ENCODE measurements around the gene ST3GAL2. TPM values are rescaled to one million over a fixed set of nuclear protein-coding genes. Genes with fewer than 3 reads are reported as not detected.

ST3GAL2 gene
- total RNA-seq, 1 donor from 2014 or later: 67.6 TPM

DNA sequence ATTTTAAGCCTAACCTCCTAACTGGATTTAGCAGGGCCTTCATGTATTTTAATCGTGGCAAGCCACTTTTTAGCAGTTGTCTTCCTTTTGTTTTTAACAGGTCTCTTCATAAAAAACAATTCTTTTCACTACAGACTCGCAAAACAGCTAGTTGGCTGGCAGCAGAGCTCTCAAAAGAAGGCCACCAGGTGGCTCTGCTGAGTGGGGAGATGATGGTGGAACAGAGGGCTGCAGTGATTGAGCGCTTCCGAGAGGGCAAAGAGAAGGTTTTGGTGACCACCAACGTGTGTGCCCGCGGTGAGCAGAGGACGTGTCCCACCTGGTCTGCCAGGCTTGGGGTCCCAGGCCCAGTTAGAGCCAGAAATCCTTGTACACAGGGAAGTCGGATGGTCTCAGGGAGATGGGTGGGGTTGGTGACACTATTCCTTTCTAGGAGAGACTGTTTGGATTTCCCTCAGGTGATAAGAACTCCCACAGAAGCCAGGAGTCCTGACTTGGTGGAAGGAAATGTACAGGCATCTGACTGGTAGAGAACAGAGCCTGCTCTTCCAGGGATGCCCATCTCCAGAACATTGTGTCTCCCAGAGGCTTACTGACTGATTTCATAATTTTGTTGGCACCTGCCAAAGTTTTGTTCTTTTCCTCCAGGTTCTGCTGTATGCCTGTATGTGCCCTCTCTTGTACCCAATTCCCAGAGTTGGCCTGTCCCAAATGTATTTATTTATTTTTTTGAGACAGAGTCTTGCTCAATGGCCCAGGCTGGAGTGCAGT lies 107.1 kb downstream of the ST3GAL2 start:
- TF ChIP-seq, protein P1, sequence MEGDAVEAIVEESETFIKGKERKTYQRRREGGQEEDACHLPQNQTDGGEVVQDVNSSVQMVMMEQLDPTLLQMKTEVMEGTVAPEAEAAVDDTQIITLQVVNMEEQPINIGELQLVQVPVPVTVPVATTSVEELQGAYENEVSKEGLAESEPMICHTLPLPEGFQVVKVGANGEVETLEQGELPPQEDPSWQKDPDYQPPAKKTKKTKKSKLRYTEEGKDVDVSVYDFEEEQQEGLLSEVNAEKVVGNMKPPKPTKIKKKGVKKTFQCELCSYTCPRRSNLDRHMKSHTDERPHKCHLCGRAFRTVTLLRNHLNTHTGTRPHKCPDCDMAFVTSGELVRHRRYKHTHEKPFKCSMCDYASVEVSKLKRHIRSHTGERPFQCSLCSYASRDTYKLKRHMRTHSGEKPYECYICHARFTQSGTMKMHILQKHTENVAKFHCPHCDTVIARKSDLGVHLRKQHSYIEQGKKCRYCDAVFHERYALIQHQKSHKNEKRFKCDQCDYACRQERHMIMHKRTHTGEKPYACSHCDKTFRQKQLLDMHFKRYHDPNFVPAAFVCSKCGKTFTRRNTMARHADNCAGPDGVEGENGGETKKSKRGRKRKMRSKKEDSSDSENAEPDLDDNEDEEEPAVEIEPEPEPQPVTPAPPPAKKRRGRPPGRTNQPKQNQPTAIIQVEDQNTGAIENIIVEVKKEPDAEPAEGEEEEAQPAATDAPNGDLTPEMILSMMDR (IDR thresholded peaks at IDR 0.05): peak; percentile 56
- peak overlapping the region; percentile 10 for H3K27ac Mint-ChIP-seq (ENCODE audit: unreplicated experiment)
- no peak for DNase-seq (ENCODE audit: extremely low spot score, unreplicated experiment)

DNA sequence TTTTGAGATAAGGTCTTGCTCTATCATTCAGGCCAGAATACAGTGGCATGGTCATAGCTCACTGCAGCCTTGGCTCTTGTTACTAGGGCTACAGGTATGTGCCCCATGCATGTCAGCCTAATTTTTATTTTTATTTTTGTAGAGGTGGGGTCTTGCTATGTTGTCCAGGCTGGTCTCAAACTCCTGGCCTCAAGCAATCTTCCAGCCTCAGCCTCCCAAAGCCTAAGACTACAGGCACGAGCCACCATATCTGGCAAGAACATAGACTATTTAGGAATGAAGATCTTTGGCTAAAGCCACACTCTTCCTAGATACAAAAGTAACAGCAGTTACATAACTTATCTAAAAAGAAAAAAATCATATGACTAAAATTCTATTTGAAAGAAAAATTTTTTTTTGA lies 107.8 kb downstream of the ST3GAL2 start:
- TF ChIP-seq, protein P1 (IDR thresholded peaks at IDR 0.05): no peak
- peaks cover 32% of the 10 kb centered on the region for H3K36me3 Mint-ChIP-seq (ENCODE audit: unreplicated experiment)
- DNase-seq (ENCODE audit: extremely low spot score, unreplicated experiment): no peak
- H3K9me3 Mint-ChIP-seq (ENCODE audit: unreplicated experiment): no peaks in the 10 kb centered on the region
- no peaks in the 10 kb centered on the region for H3K4me1 Mint-ChIP-seq (ENCODE audit: unreplicated experiment)
- H3K27ac Mint-ChIP-seq (ENCODE audit: unreplicated experiment): no peak overlapping the region
- H3K4me3 Mint-ChIP-seq (ENCODE audit: unreplicated experiment): no peak overlapping the region
- H3K27me3 Mint-ChIP-seq (ENCODE audit: unreplicated experiment): no peaks in the 10 kb centered on the region

More for the DNA sequence above, 107.1 kb downstream of the ST3GAL2 start:
- Mint-ChIP-seq H3K27me3 (ENCODE audit: unreplicated experiment) (no peaks in the 10 kb centered on the region), H3K9me3 (ENCODE audit: unreplicated experiment) (no peaks in the 10 kb centered on the region), H3K4me1 (ENCODE audit: unreplicated experiment) (no peaks in the 10 kb centered on the region), H3K36me3 (ENCODE audit: unreplicated experiment) (peaks cover 32% of the 10 kb centered on the region), H3K4me3 (ENCODE audit: unreplicated experiment) (no peak overlapping the region)

Other genes with a start within 250 kb of the ST3GAL2 start
- gene EXOSC6, start 187.2 kb downstream of the ST3GAL2 start, total RNA-seq: 55.2 and 66.2 TPM in 2 replicates
- gene AARS1, start 149.6 kb downstream of the ST3GAL2 start, total RNA-seq: 297 and 313 TPM in 2 replicates
- gene DDX19B, start 139.9 kb downstream of the ST3GAL2 start, total RNA-seq: 30.0 and 37.1 TPM in 2 replicates
- gene DDX19A, start 92.2 kb downstream of the ST3GAL2 start, total RNA-seq: 47.0 and 52.3 TPM in 2 replicates
- 16.8 and 18.4 TPM in 2 replicates for gene FCSK, start 15.5 kb upstream of the ST3GAL2 start, total RNA-seq
- 69.9 and 75.8 TPM in 2 replicates for gene COG4, start 84.5 kb upstream of the ST3GAL2 start, total RNA-seq
- gene SF3B3, start 84.7 kb upstream of the ST3GAL2 start, total RNA-seq: 307 and 319 TPM in 2 replicates
- 12.7 and 14.3 TPM in 2 replicates for gene IL34, start 207.5 kb upstream of the ST3GAL2 start, total RNA-seq
- gene MTSS2, start 247.0 kb upstream of the ST3GAL2 start, total RNA-seq: 156 and 169 TPM in 2 replicates